Natural killer cell (primary cell): Measurements from ENCODE around the gene NKX1-2. TPM values are rescaled to one million over a fixed set of nuclear protein-coding genes. Genes with fewer than 3 reads are reported as not detected.

ENCODE experiments used
- ATAC-seq, 3 donors: fragments of 150-1000 bp in 2 of 3; fragments of 200-7000 bp in 1 of 3; cut with Tn5 transposase; 1 replicate in 1 of 3; 2 replicates in 2 of 3; pipeline ENCODE4 v1.10.0; 2021; ENCODE audit warnings: mild to moderate bottlenecking in 2 of 3, moderate library complexity in 2 of 3
- DNase-seq, 2 donors: peaks; one replicate each; pipeline versions ENCODE4 v3.0.0 to v3.0.0-alpha.2; 2013 to 2021; ENCODE audit warnings: mixed read lengths in 1 of 2
- H3K27ac ChIP-seq: one replicate; pipeline ENCODE4 v1.5.1; 2013; ENCODE audit warnings: mild to moderate bottlenecking, low read length
- H3K27me3 ChIP-seq: one replicate; pipeline ENCODE4 v1.6.1; 2013; ENCODE audit warnings: low read length; ENCODE audit not compliant: control insufficient read depth, insufficient read depth
- H3K36me3 ChIP-seq: one replicate; pipeline ENCODE4 v1.6.1; 2013; ENCODE audit warnings: low read length; ENCODE audit not compliant: control insufficient read depth, insufficient read depth
- H3K4me1 ChIP-seq: one replicate; pipeline ENCODE4 v1.6.1; 2013; ENCODE audit warnings: low read length; ENCODE audit not compliant: control insufficient read depth, insufficient read depth
- H3K4me3 ChIP-seq: one replicate; pipeline ENCODE4 v1.5.1; 2013; ENCODE audit warnings: low read length
- H3K9me3 ChIP-seq: one replicate; pipeline ENCODE4 v1.6.1; 2013; ENCODE audit warnings: low read length; ENCODE audit not compliant: control insufficient read depth, insufficient read depth
- H3K27ac Mint-ChIP-seq, 2 donors: one replicate each; pipeline ENCODE4 v1.8.0; 2022; ENCODE audit warnings: mild to moderate bottlenecking in 2 of 2, mixed read lengths in 2 of 2, moderate library complexity in 1 of 2
- H3K27me3 Mint-ChIP-seq, 2 donors: one replicate each; pipeline ENCODE4 v1.8.0; 2022; ENCODE audit warnings: low read depth in 2 of 2, mixed read lengths in 2 of 2
- H3K36me3 Mint-ChIP-seq: one replicate; pipeline ENCODE4 v1.8.0; 2022; ENCODE audit warnings: mixed read lengths
- H3K4me1 Mint-ChIP-seq, 2 donors: one replicate each; pipeline ENCODE4 v1.8.0; 2022; ENCODE audit warnings: mixed read lengths in 2 of 2
- H3K4me3 Mint-ChIP-seq: one replicate; pipeline ENCODE4 v1.8.0; 2022; ENCODE audit warnings: mild to moderate bottlenecking, moderate library complexity, mixed read lengths
- H3K9me3 Mint-ChIP-seq, 2 donors: one replicate each; pipeline ENCODE4 v1.8.0; 2022; ENCODE audit warnings: mixed read lengths in 2 of 2
- CTCF ChIP-seq: fragments of 200-600 bp; IDR thresholded peaks from one replicate; pipeline ENCODE4 v1.8.0; 2022; ENCODE audit warnings: antibody characterized with exemption
- WGBS: methylation state at CpG from one replicate; pipeline ENCODE4 v1.1.7; 2013; ENCODE audit warnings: missing lambda C conversion rate; ENCODE audit not compliant: insufficient coverage; 5-methylcytosine and 5-hydroxymethylcytosine counted together
- intact Hi-C: fragments of 100-400 bp; cut with micrococcal nuclease; formaldehyde crosslinking; loops from one replicate; pipeline ENCODE4 v1.14.2; 2022
- total RNA-seq, 4 donors: library from RNA; stranded (reverse); fragments of 120-200 nt in 1 of 4; gene quantifications; one replicate each; pipeline versions ENCODE4 v1.2.3 to v1.2.4, GENCODE V29; 2013 to 2022

NKX1-2 gene
- total RNA-seq, 3 donors from 2014 or later (not counting 1 experiment from before 2014, with no cell fraction given): not detected

GRCh38 chr10:124494046-124494807, 44.4 kb upstream of the NKX1-2 start:
- ATAC-seq: no peak
- H3K27me3 ChIP-seq: no peaks in the 10 kb centered on the region
- no peak overlapping the region for H3K4me3 ChIP-seq
- H3K9me3 Mint-ChIP-seq: no peaks in the 10 kb centered on the region
- no peaks in the 10 kb centered on the region for H3K27me3 Mint-ChIP-seq
- H3K9me3 ChIP-seq: no peaks in the 10 kb centered on the region
- no peaks in the 10 kb centered on the region for H3K36me3 Mint-ChIP-seq
- no peak for DNase-seq
- 35% methylated on average over 12 of the region's 16 CpGs for WGBS
- no peak for TF ChIP-seq CTCF
- peak overlapping the region; percentile 13 for H3K4me3 Mint-ChIP-seq
- no peaks in the 10 kb centered on the region for H3K36me3 ChIP-seq
- H3K27ac Mint-ChIP-seq: peak overlapping the region in 1 of 2 donors; percentile 36
- peaks cover 5% of the 10 kb centered on the region for H3K4me1 ChIP-seq
- intact Hi-C loops: no loop called here
- H3K4me1 Mint-ChIP-seq: peaks cover 0 to 10% of the 10 kb centered on the region in 2 donors
- H3K27ac ChIP-seq: no peak overlapping the region

GRCh38 chr10:124493214-124493882, 43.5 kb upstream of the NKX1-2 start:
- Mint-ChIP-seq H3K27ac (no peak overlapping the region), H3K9me3 (no peaks in the 10 kb centered on the region), H3K4me1 (peaks cover 0 to 10% of the 10 kb centered on the region in 2 donors), H3K36me3 (no peaks in the 10 kb centered on the region), H3K27me3 (no peaks in the 10 kb centered on the region), H3K4me3 (no peak overlapping the region)
- H3K4me3 ChIP-seq: no peak overlapping the region
- intact Hi-C loops: no loop called here
- DNase-seq (no peak), ATAC-seq (no peak)
- H3K27ac ChIP-seq: no peak overlapping the region
- no peaks in the 10 kb centered on the region for H3K27me3 ChIP-seq
- peaks cover 5% of the 10 kb centered on the region for H3K4me1 ChIP-seq
- TF ChIP-seq CTCF: no peak
- no peaks in the 10 kb centered on the region for H3K9me3 ChIP-seq
- WGBS: 62% methylated on average over 23 of the region's 23 CpGs
- H3K36me3 ChIP-seq: no peaks in the 10 kb centered on the region

- Mint-ChIP-seq H3K4me1 (peaks cover 0 to 10% of the 10 kb centered on the region in 2 donors), H3K27me3 (no peaks in the 10 kb centered on the region), H3K27ac (no peak overlapping the region), H3K9me3 (peaks cover 0 to 2% of the 10 kb centered on the region in 2 donors), H3K4me3 (no peak overlapping the region), H3K36me3 (no peaks in the 10 kb centered on the region)
- H3K9me3 ChIP-seq: peaks cover 3% of the 10 kb centered on the region
- H3K27ac ChIP-seq: no peak overlapping the region
- DNase-seq (no peak), ATAC-seq (no peak)
- no peak overlapping the region for H3K4me3 ChIP-seq
- H3K27me3 ChIP-seq: no peaks in the 10 kb centered on the region
- intact Hi-C loops: no loop called here
- peaks cover 5% of the 10 kb centered on the region for H3K4me1 ChIP-seq
- 96% methylated on average over 8 of the region's 8 CpGs for WGBS
- H3K36me3 ChIP-seq: no peaks in the 10 kb centered on the region
- TF ChIP-seq CTCF: no peak
Measured at GRCh38 chr10:124492266-124492665, 42.4 kb upstream of the NKX1-2 start.
